Heart left ventricle (tissue), 13 donors: Measurements from ENCODE around the gene DDX46.
"Not testable (repeated sequence)": the region's sequence is repeated elsewhere in the genome, so short reads cannot be mapped to it uniquely, and the experiment has no call there.

Experiments
- POLR2A ChIP-seq, 2 donors: fragments of 450-650 bp; IDR thresholded peaks; one replicate each; pipeline ENCODE4 v1.6.1; 2017; ENCODE audit warnings: antibody characterized with exemption in 2 of 2, mild to moderate bottlenecking in 2 of 2, moderate library complexity in 2 of 2
- TF ChIP-seq, protein P1 (sequence below), 12 donors: fragments of 200-600 bp; sonication (generic) in 4 of 12; IDR thresholded peaks; one replicate each; pipeline versions ENCODE4 v1.5.0 to v1.8.0; 2018 to 2022; ENCODE audit warnings: antibody characterized with exemption in 12 of 12, mild to moderate bottlenecking in 5 of 12
- donor health status: ischemic (EF 13 %, LVEDD 7.1; RV severe dilation, severe dysfunction).
- donor health status: DM: no; HTN: yes; CAD: no.
- donor health status: DM: no; HTN: no; CAD: no.
- donor health status: ischemic (EF 25% LVEDD 6.9; RV normal size, moderate dysfunction).
- donor health status: ischemic (EF 25% LVEDD 5.7; RV mildly dilated, moderate dysfunction).
- donor health status: ischemic (EF 35%, LVEDD 5.7; RV mildly dilated, moderate dysfunction).
- donor health status: nonischemic (EF 11% LVEDD 7.7; RV severe dilation, severe dysfunction).
- donor health status: DM: yes; HTN: yes; CAD: no.
- donor health status: PGD.
- donor health status: ischemic (EF 29% LVEDD 5.4; RV normal size, mild dysfunction).
- donor health status: nonischemic (EF 23%, LVEDD 6.1; RV moderate dilation, normal function).

DNA sequence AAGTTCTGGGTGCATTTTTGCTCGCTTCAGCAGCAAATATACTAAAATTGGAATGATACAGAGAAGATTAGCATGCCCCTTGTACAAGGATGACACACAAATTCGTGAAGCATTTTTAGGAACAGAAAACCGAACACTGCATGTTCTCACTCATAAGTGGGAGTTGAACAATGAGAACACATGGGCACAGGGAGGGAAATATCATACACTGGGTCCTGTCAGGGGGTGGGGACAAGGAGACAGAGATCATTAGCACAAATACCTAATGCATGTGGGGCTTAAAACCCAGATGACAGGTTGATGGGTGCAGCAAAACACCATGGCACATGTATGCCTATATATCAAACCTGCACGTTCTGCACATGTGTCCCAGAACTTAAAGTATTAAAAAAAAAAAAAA lies 43.1 kb upstream of the DDX46 start:
- TF ChIP-seq, protein P1, sequence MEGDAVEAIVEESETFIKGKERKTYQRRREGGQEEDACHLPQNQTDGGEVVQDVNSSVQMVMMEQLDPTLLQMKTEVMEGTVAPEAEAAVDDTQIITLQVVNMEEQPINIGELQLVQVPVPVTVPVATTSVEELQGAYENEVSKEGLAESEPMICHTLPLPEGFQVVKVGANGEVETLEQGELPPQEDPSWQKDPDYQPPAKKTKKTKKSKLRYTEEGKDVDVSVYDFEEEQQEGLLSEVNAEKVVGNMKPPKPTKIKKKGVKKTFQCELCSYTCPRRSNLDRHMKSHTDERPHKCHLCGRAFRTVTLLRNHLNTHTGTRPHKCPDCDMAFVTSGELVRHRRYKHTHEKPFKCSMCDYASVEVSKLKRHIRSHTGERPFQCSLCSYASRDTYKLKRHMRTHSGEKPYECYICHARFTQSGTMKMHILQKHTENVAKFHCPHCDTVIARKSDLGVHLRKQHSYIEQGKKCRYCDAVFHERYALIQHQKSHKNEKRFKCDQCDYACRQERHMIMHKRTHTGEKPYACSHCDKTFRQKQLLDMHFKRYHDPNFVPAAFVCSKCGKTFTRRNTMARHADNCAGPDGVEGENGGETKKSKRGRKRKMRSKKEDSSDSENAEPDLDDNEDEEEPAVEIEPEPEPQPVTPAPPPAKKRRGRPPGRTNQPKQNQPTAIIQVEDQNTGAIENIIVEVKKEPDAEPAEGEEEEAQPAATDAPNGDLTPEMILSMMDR (IDR thresholded peaks at IDR 0.05), result not testable (repeated sequence)
- not testable (repeated sequence) for TF ChIP-seq POLR2A (IDR thresholded peaks at IDR 0.05)
